Panc1 (cell line): Measurements from ENCODE around the gene INPP5A. TPM values are rescaled to one million over a fixed set of nuclear protein-coding genes. Genes with fewer than 3 reads are reported as not detected.

ENCODE experiments used
- ATAC-seq: fragments of 200-7000 bp; cut with Tn5 transposase; 2 replicates; pipeline ENCODE4 v1.9.1; 2020; ENCODE audit warnings: mild to moderate bottlenecking, moderate library complexity
- BruUV-seq: library from RNA; stranded (reverse); fragments of 400-500 nt; replicated peaks from 2 replicates; lab custom pipeline; 2021; lab: Mats Ljungman, UMichigan
- CTCF ChIA-PET: fragments of 300-600 bp; sonication (Branson Sonifier 250); formaldehyde crosslinking; loops from one replicate; lab custom pipeline; 2022; ENCODE audit warnings: antibody characterized with exemption; lab: Charles Lee
- POLR2A ChIA-PET: fragments of 300-600 bp; sonication (Branson Sonifier 250); formaldehyde crosslinking; loops from one replicate; lab custom pipeline; 2022; ENCODE audit warnings: antibody characterized with exemption; lab: Charles Lee
- DNase-seq: peaks from one replicate; pipeline ENCODE4 v3.0.0-alpha.2; 2010; ENCODE audit warnings: low read depth, low spot score
- H3K27ac ChIP-seq: 2 replicates; pipeline ENCODE4 v1.5.1; 2011; ENCODE audit warnings: mild to moderate bottlenecking, low read length, inconsistent platforms
- H3K27me3 ChIP-seq: fragments of 200-500 bp; sonication (Bioruptor generic); 2 replicates; pipeline ENCODE4 v1.6.0; 2014; ENCODE audit warnings: low read length, inconsistent platforms; ENCODE audit not compliant: control insufficient read depth, insufficient read depth
- H3K36me3 ChIP-seq: fragments of 200-500 bp; sonication (Bioruptor generic); 2 replicates; pipeline ENCODE4 v1.5.1; 2014; ENCODE audit warnings: inconsistent platforms, mild to moderate bottlenecking, low read length, moderate library complexity; ENCODE audit not compliant: control insufficient read depth, insufficient read depth
- H3K4me1 ChIP-seq: 2 replicates; pipeline ENCODE4 v1.5.1; 2011; ENCODE audit warnings: inconsistent platforms, mild to moderate bottlenecking, low read length, moderate library complexity; ENCODE audit not compliant: control insufficient read depth, insufficient read depth
- H3K4me3 ChIP-seq, 2 experiments: 2 replicates each; pipeline ENCODE4 v1.5.1; 2011 to 2012; ENCODE audit warnings: low read depth in 2 of 2, low read length in 2 of 2, mild to moderate bottlenecking in 2 of 2, inconsistent platforms in 1 of 2, moderate library complexity in 1 of 2
- H3K9me3 ChIP-seq: fragments of 200-500 bp; sonication (Bioruptor generic); 2 replicates; pipeline ENCODE4 v1.5.1; 2014; ENCODE audit warnings: low read depth, mild to moderate bottlenecking, inconsistent platforms, low read length, moderate library complexity; ENCODE audit not compliant: control insufficient read depth, insufficient read depth
- CTCF ChIP-seq: fragments of 450-650 bp; IDR thresholded peaks from 2 replicates; pipeline ENCODE4 v1.5.1; 2017; ENCODE audit warnings: mild to moderate bottlenecking
- POLR2AphosphoS5 ChIP-seq: IDR thresholded peaks from 2 replicates; pipeline ENCODE4 v1.6.1; 2012; ENCODE audit warnings: mild to moderate bottlenecking, low read depth, low read length, moderate library complexity
- REST ChIP-seq, 2 experiments: IDR thresholded peaks; 2 replicates each; pipeline ENCODE4 v1.6.1; 2011 to 2012; ENCODE audit warnings: low read depth in 2 of 2, control low read depth in 1 of 2, low read length in 1 of 2, mild to moderate bottlenecking in 1 of 2, moderate library complexity in 1 of 2; ENCODE audit not compliant: insufficient read depth in 1 of 2
- SIN3A ChIP-seq: IDR thresholded peaks from 2 replicates; pipeline ENCODE4 v1.6.1; 2012; ENCODE audit warnings: low read depth, mild to moderate bottlenecking, low read length, moderate library complexity, borderline replicate concordance; ENCODE audit not compliant: insufficient read depth
- TCF7L2 ChIP-seq: IDR thresholded peaks from 2 replicates; pipeline ENCODE4 v1.6.1; 2011; ENCODE audit warnings: mild to moderate bottlenecking, low read depth, low read length, inconsistent platforms
- in situ Hi-C: cut with HindIII; loops from 2 replicates; pipeline ENCODE4 v1.10.0; 2016; ENCODE audit warnings: low sequenced_read_pairs, low pct_unique_long_range_greater_than_20kb
- intact Hi-C: fragments of 100-400 bp; cut with micrococcal nuclease; formaldehyde crosslinking; loops from one replicate; pipeline ENCODE4 v1.10.0; 2022; ENCODE audit not compliant: unreplicated experiment
- total RNA-seq: library from RNA; stranded (reverse); gene quantifications from one replicate; pipeline ENCODE4 v1.2.1, GENCODE V29; 2021; ENCODE audit not compliant: unreplicated experiment

The INPP5A gene
- total RNA-seq, 1 experiment from 2014 or later, result 60.0 TPM

GRCh38 chr10:132649651-132650360 lies 112.2 kb downstream of the INPP5A start:
- H3K27me3 ChIP-seq, result no peaks in the 10 kb centered on the region
- BruUV-seq, result no TSS peak
- peaks cover 1% of the 10 kb centered on the region; the same call in 1 of the 2 replicates for H3K4me1 ChIP-seq
- H3K36me3 ChIP-seq, result no peaks in the 10 kb centered on the region
- ATAC-seq, result no peak
- POLR2A ChIA-PET, result no interaction called here
- intact Hi-C loops (no loop called here), in situ Hi-C loops (no loop called here)
- H3K9me3 ChIP-seq, result no peaks in the 10 kb centered on the region
- CTCF ChIA-PET, result no interaction called here
- H3K27ac ChIP-seq, result no peak overlapping the region
- TF ChIP-seq REST (IDR thresholded peaks at IDR 0.05; ENCODE audit: insufficient read depth in 1 of 2, low read depth in 2 of 2, low read length in 1 of 2) (no peak), SIN3A (no peak), CTCF (no peak), POLR2AphosphoS5 (no peak), TCF7L2 (no peak)
- H3K4me3 ChIP-seq, result no peak overlapping the region
- no peak for DNase-seq

- Histone ChIP-seq H3K9me3 (no peaks in the 10 kb centered on the region), H3K27ac (no peak overlapping the region), H3K27me3 (no peaks in the 10 kb centered on the region), H3K4me3 (no peak overlapping the region), H3K4me1 (peaks cover 3% of the 10 kb centered on the region; the same call in 1 of the 2 replicates), H3K36me3 (no peaks in the 10 kb centered on the region)
- POLR2A ChIA-PET, result no interaction called here
- no peak for DNase-seq
- no TSS peak for BruUV-seq
- intact Hi-C loops, result no loop called here
- TF ChIP-seq TCF7L2 (no peak), REST (IDR thresholded peaks at IDR 0.05; ENCODE audit: insufficient read depth in 1 of 2, low read depth in 2 of 2, low read length in 1 of 2) (no peak), POLR2AphosphoS5 (no peak), SIN3A (no peak), CTCF (no peak)
- CTCF ChIA-PET, result no interaction called here
- in situ Hi-C loops, result no loop called here
- ATAC-seq, result no peak
Measured at GRCh38 chr10:132650611-132651250, 113.1 kb downstream of the INPP5A start.
